ENCODE measurements around the gene ITGB5.

Gene ITGB5

DNA sequence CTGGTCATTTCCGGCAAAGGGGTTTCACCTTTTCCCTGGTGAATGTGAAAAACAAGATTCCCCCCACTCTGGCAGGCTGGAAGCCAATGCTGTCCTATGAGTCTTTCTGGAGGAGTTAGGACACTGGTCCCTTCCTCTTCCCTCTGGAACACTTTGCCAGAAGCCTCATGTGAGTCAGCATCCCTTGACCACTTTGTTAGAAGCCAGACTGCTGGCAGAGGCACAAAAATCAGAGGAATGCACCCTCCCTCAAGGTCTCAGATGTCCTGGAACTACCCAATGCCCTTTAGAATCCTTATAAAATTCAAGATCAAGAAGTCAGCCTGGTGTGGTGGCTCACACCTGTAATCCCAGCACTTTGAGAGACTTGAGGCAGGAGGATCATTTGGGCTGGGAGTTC lies 26.6 kb downstream of the ITGB5 start:
- peak; percentile 65 to 79 (median 74) for DNase-seq

DNA sequence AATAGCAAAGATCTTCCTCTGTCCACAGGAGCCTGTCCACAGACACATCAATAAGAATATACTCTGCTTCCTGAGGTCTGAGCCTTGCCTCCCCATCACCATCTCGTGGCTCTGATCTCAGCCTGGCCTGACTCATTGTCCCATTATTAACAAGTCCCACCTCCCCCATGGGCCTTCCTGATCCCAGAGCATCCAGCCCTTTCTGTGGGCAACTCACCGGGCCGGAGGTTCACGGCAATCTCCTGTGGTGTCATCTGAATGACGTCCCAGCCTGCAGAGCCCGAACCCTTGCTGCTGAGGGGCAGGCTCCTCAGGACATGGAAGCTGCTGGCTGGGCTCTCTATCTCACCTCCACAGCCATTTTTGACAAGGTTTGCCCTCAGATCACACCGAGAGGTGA lies 28.1 kb downstream of the ITGB5 start:
- DNase-seq: peak; percentile 77 to 91 (median 90)

GRCh38 chr3:124858275-124858674 lies 28.9 kb downstream of the ITGB5 start:
- peak in 1 of 3 donors; percentile 25 for DNase-seq

DNA sequence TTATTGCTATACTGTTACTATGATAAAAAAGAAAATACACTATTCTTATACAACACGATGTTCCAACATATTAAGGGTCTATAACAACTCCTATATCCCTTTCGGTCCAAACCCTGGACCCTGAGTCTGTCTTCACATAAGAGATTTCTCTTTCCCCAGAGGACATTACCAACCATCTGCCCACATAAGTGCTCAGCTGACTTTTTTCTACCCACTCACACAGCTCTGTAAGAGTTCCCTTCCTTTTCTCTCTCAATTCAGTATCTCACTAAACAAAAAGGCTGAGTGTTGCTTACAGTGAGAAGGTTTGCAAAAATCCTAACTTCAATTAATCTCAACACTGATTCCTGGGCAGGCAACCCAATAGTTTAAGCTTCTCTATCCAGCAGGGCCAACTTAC lies 30.5 kb downstream of the ITGB5 start:
- peak; percentile 74 to 86 (median 76) for DNase-seq

GRCh38 chr3:124854009-124854408 lies 33.2 kb downstream of the ITGB5 start:
- DNase-seq: no peak

GRCh38 chr3:124853446-124853845 lies 33.7 kb downstream of the ITGB5 start:
- DNase-seq: no peak

GRCh38 chr3:124851905-124852304 lies 35.3 kb downstream of the ITGB5 start:
- no peak for DNase-seq

DNA sequence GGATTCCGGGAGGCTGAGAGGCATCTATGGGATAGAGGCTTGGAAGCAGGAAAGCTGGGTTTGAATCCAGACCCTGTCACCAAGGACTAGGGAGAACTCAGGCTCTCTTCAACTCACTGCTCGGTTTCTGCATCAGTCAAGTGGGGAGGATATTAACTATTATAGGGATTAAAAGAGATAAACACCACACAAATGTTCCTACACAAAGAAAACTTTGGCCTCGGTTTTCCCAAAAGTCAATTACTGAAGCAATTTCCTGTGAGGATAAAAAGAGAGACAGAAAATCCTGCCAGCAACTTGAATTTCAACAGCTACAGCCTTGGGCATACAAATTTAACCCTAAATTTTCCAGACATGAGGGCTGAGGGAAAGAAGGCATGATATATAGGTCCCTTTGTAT lies 36.0 kb downstream of the ITGB5 start:
- no peak for DNase-seq

GRCh38 chr3:124850633-124851032 lies 36.5 kb downstream of the ITGB5 start:
- DNase-seq: no peak

DNA sequence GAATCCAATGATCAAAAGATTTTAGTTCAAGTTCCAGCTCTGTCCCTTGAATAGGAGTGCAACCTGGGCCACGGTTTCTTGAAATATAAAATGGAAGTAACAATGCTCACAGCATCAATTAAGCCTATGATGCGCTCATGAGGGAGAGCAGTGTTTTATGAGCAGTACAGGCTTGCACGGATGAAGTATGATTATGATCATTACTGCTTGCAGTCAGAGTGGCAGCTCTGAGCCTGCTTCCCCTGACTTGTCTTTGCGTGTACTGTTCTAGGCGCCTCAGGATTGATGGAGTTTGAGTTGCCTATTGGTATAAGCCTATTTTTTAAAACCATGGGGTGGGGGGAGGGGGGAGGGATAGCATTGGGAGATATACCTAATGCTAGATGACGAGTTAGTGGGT lies 37.0 kb downstream of the ITGB5 start:
- no peak for DNase-seq

DNA sequence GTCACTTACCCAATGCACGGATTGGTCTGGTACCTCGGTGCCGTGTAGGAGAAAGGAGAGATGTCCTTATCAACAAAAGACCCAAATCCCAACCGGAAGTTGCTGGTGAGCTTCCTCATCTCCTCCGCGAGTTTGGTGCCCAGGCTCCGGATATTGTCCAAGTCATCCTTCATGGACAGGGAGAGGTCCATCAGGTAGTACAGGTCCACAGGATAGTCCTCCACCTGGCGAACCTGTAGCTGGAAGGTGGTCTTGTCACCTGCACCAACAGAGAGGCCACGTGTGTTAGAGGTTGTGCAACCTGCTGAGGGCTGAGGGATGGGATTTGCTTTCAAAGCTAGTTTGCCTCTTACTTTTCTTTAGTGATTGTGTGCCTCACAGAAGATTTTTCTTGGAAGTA lies 38.9 kb downstream of the ITGB5 start:
- no peak for DNase-seq

DNA sequence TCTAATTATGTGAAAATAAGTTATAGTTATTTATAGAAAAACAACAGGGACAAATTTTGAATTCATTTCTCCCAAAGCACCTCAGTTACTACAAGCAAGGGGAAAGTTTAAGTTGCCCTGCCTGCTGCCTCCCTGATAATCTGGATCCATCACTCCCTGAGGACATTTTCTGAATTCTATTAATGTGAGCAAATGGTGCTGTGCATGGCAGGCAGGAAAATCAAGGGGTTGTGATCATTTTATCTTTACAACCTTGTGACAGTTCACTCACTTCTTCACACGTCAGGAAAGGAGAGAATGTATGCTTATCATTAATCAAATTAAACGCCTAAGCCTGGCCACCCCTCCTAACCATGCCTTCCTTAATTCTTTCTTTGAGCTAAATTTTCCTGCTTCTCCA lies 39.3 kb downstream of the ITGB5 start:
- no peak for DNase-seq

DNA sequence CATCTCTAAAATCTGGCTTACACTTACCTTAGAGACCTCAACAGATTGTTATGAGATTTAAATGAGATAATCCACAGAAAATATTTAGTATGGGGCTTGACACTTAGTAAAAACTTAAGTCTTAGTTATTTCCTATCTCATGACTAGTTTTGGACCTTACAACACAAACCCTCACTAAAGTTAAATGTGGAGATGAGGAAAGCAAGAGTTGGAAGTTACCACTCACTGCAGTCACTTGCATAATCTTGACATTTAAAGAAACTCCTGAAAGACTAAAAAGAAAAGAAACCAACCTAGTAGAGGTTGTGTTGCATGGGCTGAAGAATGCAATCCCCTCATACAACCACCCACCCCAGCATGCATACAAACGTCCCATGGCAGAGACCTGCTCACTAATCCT lies 40.1 kb downstream of the ITGB5 start:
- DNase-seq: peak; percentile 33 to 47 (median 37)

GRCh38 chr3:124846189-124846588 lies 41.0 kb downstream of the ITGB5 start:
- no peak for DNase-seq

- DNase-seq: peak; percentile 61 to 84 (median 62)
Observed at GRCh38 chr3:124845406-124845805, 41.8 kb downstream of the ITGB5 start.

GRCh38 chr3:124843506-124844177 lies 43.5 kb downstream of the ITGB5 start:
- no peak for DNase-seq

- no peak for DNase-seq
Observed at GRCh38 chr3:124843047-124843446, 44.1 kb downstream of the ITGB5 start.

GRCh38 chr3:124841517-124841916 lies 45.6 kb downstream of the ITGB5 start:
- DNase-seq: no peak

DNA sequence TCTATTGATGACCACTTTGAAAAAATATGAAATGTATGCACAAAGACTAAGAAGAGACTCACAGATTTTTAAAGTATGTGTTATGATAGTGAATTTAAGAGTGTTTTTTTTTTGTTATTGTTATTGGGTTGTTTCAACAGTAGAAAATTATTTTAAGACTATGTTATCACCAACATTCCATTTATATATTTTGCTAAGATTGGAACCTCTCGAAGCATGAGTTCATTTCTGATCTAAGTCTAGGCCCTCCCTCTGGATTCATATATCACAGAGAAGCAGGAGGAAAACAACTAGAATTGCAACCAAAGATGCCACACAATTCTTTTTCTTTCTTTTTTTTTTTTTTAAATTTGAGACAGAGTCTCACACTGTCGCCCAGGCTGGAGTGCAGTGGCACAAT lies 46.8 kb downstream of the ITGB5 start:
- no peak for DNase-seq

DNA sequence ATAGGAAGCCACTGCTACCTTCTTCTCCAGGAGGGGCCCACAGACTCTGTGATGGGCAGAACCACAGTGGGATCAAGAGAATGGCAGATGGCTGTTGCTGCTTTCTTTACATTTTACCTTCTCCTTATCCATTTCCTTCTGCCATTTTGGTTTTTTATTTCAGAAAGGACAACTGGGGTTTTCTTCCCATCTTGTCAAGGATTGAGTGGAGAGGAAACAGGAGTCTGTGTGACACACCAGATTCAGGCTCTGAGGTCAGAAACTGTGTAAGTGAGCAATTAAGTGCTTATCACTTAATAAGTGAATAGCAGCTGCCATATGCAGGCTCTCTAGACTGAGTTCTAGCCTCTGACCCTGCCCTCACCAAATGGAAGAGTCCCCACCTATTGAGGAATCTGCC lies 47.3 kb downstream of the ITGB5 start:
- no peak for DNase-seq

DNA sequence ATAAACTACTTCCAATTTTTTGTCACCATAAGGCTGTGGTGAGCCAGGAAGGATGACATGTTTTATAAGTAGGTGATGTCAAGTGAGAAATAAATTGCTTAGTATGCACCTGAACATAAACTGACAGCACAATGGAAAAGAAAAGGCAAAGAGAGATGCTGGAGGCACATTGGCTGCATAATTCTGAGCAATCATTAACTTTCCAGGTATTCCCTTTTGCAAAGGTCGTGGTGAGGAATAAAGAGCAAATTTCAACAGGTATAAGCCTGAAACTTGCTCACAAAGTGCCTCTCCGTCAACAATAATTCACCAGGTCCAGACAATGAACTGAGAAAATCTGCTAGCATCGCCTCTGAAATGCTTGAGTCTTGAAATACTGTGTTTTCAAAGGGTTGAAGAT lies 48.2 kb downstream of the ITGB5 start:
- DNase-seq: no peak

DNA sequence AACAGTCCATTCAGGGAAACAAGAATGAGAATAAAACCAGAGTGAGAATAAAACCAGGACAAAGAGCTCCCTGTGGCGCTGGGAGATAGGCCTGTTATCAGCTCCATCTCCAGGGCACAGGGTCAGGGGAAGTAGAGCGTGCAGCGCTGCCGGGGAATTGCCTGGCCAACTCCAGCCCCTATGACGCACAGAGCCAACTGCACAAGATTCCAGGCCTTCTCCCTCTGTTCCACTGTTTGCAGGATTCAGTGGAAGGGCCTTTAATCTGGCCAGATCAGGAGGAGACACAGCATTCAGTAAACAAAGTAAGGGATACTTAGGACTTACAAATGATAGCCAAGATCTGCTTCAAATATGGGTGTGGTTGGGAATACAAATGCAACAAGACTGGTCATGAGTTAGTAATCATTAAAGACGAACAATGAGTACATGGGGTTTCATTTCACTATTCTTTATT lies 49.4 kb downstream of the ITGB5 start:
- no peak for DNase-seq

DNA sequence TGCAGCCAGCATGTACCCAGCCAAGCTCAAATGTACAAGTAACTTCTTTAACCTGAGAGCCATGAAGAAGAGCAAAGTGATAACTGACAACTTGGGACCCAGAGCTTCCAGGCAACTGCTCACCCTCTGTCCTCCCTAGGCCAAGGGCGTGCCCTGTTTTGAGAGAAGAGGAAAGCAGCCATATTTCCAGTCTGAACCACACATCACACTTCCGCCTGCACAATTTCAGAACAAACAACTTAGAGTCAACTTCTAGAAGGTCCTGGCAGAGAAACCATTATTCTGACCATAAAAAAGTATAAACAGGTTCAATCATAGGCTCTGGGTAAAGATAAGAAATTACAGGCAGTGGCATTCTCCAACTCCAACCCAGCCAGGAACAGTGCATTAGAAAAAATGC lies 50.1 kb downstream of the ITGB5 start:
- DNase-seq: no peak

GRCh38 chr3:124836448-124836847 lies 50.7 kb downstream of the ITGB5 start:
- DNase-seq: no peak
